Endothelial cell of umbilical vein (primary cell): Measurements from ENCODE around the gene KIF1C.
A peak's percentile ranks its signal among the peaks of the same experiment; 100 is the strongest.

Experiments
- FOS ChIP-seq: IDR thresholded peaks from 2 replicates; pipeline ENCODE4 v1.6.1; 2011; ENCODE audit warnings: mild to moderate bottlenecking, low read length, moderate library complexity, borderline replicate concordance; ENCODE audit not compliant: insufficient read depth
- GATA2 ChIP-seq: IDR thresholded peaks from 2 replicates; pipeline ENCODE4 v1.7.0; 2011; ENCODE audit warnings: low read depth, mild to moderate bottlenecking, moderate library complexity, mixed read lengths, low read length; ENCODE audit not compliant: insufficient read length, insufficient read depth
- MYC ChIP-seq: IDR thresholded peaks from one replicate; pipeline ENCODE4 v1.6.1; 2011; ENCODE audit warnings: mild to moderate bottlenecking, low read depth, low read length
- POLR2A ChIP-seq: IDR thresholded peaks from 2 replicates; pipeline ENCODE4 v1.6.1; 2012; ENCODE audit warnings: low read depth, mild to moderate bottlenecking, control low read depth, low read length
- POLR2AphosphoS5 ChIP-seq: IDR thresholded peaks from 2 replicates; pipeline ENCODE4 v1.6.1; 2012; ENCODE audit warnings: low read depth, mild to moderate bottlenecking, control low read depth, low read length, moderate library complexity; ENCODE audit not compliant: insufficient read depth
- TF ChIP-seq, protein P1 (sequence below), 2 donors: IDR thresholded peaks; 1 replicate in 1 of 2; 2 replicates in 1 of 2; pipeline ENCODE4 v1.5.1; 2011; ENCODE audit warnings: low read length in 2 of 2, mild to moderate bottlenecking in 2 of 2, moderate library complexity in 2 of 2, control low read depth in 1 of 2, inconsistent platforms in 1 of 2, low read depth in 1 of 2; ENCODE audit not compliant: insufficient read depth in 1 of 2; ENCODE audit errors: extremely low read depth in 1 of 2
- TF ChIP-seq, protein P2 (sequence below): IDR thresholded peaks from 2 replicates; pipeline ENCODE4 v1.6.1; 2011; ENCODE audit not compliant: insufficient read depth, insufficient read length

DNA sequence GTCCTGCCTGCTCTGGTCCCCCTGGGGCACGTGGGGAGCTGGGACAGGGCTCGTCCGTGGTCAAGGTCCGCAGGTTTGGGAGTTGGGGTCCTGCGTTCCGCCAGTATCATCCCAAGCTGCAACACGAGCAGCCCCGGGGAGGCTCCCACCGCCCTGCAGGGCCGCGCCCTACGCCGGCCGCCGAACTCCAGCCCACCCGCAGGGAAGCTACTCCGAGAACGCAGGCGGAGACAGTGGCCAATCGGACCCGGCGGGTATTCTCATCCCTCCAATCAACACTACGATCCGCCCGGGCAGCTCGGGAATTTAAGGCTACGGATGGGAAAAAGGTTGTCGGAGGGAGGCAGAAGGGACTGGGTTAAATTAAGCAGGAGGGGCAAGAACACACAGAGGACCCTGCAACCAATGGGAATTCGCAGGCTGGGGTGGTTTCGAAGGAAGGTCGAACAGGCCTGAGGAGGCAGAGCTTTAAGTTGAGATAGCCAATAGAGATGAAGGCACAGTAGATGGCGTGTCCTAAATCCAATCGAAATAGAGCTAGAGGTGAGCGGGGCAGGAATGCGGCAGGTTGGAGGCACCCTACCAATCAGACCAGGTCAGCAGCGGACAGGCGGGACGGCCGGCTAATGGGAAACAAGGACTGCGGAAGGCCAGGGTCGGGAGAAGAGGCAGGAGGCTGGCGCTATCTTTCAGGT is 30.8 kb upstream of the KIF1C start:
- no peak for TF ChIP-seq POLR2A
- TF ChIP-seq, protein P1, sequence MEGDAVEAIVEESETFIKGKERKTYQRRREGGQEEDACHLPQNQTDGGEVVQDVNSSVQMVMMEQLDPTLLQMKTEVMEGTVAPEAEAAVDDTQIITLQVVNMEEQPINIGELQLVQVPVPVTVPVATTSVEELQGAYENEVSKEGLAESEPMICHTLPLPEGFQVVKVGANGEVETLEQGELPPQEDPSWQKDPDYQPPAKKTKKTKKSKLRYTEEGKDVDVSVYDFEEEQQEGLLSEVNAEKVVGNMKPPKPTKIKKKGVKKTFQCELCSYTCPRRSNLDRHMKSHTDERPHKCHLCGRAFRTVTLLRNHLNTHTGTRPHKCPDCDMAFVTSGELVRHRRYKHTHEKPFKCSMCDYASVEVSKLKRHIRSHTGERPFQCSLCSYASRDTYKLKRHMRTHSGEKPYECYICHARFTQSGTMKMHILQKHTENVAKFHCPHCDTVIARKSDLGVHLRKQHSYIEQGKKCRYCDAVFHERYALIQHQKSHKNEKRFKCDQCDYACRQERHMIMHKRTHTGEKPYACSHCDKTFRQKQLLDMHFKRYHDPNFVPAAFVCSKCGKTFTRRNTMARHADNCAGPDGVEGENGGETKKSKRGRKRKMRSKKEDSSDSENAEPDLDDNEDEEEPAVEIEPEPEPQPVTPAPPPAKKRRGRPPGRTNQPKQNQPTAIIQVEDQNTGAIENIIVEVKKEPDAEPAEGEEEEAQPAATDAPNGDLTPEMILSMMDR (IDR thresholded peaks at IDR 0.05; ENCODE audit: extremely low read depth in 1 of 2, insufficient read depth in 1 of 2, low read depth in 1 of 2, low read length in 2 of 2): no peak
- TF ChIP-seq, protein P2, sequence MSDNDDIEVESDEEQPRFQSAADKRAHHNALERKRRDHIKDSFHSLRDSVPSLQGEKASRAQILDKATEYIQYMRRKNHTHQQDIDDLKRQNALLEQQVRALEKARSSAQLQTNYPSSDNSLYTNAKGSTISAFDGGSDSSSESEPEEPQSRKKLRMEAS: peak; percentile 8
- TF ChIP-seq GATA2: no peak
- TF ChIP-seq MYC: no peak
- no peak for TF ChIP-seq POLR2AphosphoS5
- TF ChIP-seq FOS: no peak
